HEK293 (cell line): ENCODE results near the gene CSRNP2.

Experiments used
- BCL11B ChIP-seq: fragments of 450-650 bp; formaldehyde crosslinking; IDR thresholded peaks from 2 replicates; pipeline ENCODE4 v1.5.1; 2016; ENCODE audit warnings: low read depth, missing biosample characterization, missing genetic modification characterization
- KLF1 ChIP-seq: fragments of 450-650 bp; formaldehyde crosslinking; IDR thresholded peaks from 2 replicates; pipeline ENCODE4 v1.5.1; 2016; ENCODE audit warnings: missing biosample characterization, missing genetic modification characterization
- KLF16 ChIP-seq: fragments of 450-650 bp; formaldehyde crosslinking; IDR thresholded peaks from 2 replicates; pipeline ENCODE4 v1.5.1; 2017; ENCODE audit warnings: missing biosample characterization, missing genetic modification characterization
- MYNN ChIP-seq: fragments of 450-650 bp; formaldehyde crosslinking; IDR thresholded peaks from 2 replicates; pipeline ENCODE4 v1.5.1; 2016; ENCODE audit warnings: missing biosample characterization, missing genetic modification characterization, borderline replicate concordance
- REPIN1 ChIP-seq: fragments of 450-650 bp; formaldehyde crosslinking; IDR thresholded peaks from 2 replicates; pipeline ENCODE4 v1.5.1; 2017; ENCODE audit warnings: missing biosample characterization, missing genetic modification characterization, low read depth
- ZBTB21 ChIP-seq: fragments of 450-650 bp; formaldehyde crosslinking; IDR thresholded peaks from 2 replicates; pipeline ENCODE4 v1.5.1; 2017; ENCODE audit warnings: missing biosample characterization, missing genetic modification characterization
- ZBTB26 ChIP-seq: fragments of 450-650 bp; formaldehyde crosslinking; optimal IDR thresholded peaks from 2 replicates; pipeline ENCODE3; 2016; ENCODE audit warnings: missing biosample characterization, mild to moderate bottlenecking, missing genetic modification characterization
- ZFP41 ChIP-seq: fragments of 450-650 bp; formaldehyde crosslinking; IDR thresholded peaks from 2 replicates; pipeline ENCODE4 v1.5.1; 2016; ENCODE audit warnings: missing biosample characterization, missing genetic modification characterization, borderline replicate concordance
- ZNF138 ChIP-seq: fragments of 450-650 bp; formaldehyde crosslinking; IDR thresholded peaks from 2 replicates; pipeline ENCODE4 v1.5.1; 2016; ENCODE audit warnings: missing biosample characterization, missing genetic modification characterization, borderline replicate concordance
- ZNF18 ChIP-seq: fragments of 450-650 bp; formaldehyde crosslinking; IDR thresholded peaks from 2 replicates; pipeline ENCODE4 v1.5.1; 2016; ENCODE audit warnings: missing biosample characterization, missing genetic modification characterization
- ZNF19 ChIP-seq: fragments of 450-650 bp; formaldehyde crosslinking; IDR thresholded peaks from 2 replicates; pipeline ENCODE4; 2016; ENCODE audit warnings: missing biosample characterization, missing genetic modification characterization, low read depth
- ZNF202 ChIP-seq: fragments of 450-650 bp; formaldehyde crosslinking; IDR thresholded peaks from 2 replicates; pipeline ENCODE4 v1.5.1; 2016; ENCODE audit warnings: missing biosample characterization, missing genetic modification characterization, borderline replicate concordance
- ZNF211 ChIP-seq: fragments of 450-650 bp; formaldehyde crosslinking; IDR thresholded peaks from 2 replicates; pipeline ENCODE4 v1.5.1; 2016; ENCODE audit warnings: low read depth, missing biosample characterization, missing genetic modification characterization
- ZNF362 ChIP-seq: fragments of 450-650 bp; formaldehyde crosslinking; IDR thresholded peaks from 2 replicates; pipeline ENCODE4 v1.5.1; 2016; ENCODE audit warnings: missing biosample characterization, missing genetic modification characterization
- ZNF426 ChIP-seq: fragments of 450-650 bp; formaldehyde crosslinking; IDR thresholded peaks from 2 replicates; pipeline ENCODE4 v1.5.1; 2017; ENCODE audit warnings: missing biosample characterization, missing genetic modification characterization, mild to moderate bottlenecking, inconsistent platforms, moderate library complexity
- ZNF518A ChIP-seq: fragments of 450-650 bp; formaldehyde crosslinking; conservative IDR thresholded peaks from 2 replicates; pipeline ENCODE4 v1.5.1; 2016; ENCODE audit warnings: low read depth, missing biosample characterization, missing genetic modification characterization
- ZNF610 ChIP-seq: fragments of 450-650 bp; formaldehyde crosslinking; IDR thresholded peaks from 2 replicates; pipeline ENCODE4 v1.5.1; 2016; ENCODE audit warnings: missing biosample characterization, missing genetic modification characterization, borderline replicate concordance
- ZNF626 ChIP-seq: fragments of 450-650 bp; sonication (Bioruptor Pico); formaldehyde crosslinking; IDR thresholded peaks from 2 replicates; pipeline ENCODE4 v1.5.1; 2018; ENCODE audit warnings: missing biosample characterization, missing genetic modification characterization, inconsistent platforms
- ZNF747 ChIP-seq: fragments of 450-650 bp; formaldehyde crosslinking; IDR thresholded peaks from 2 replicates; pipeline ENCODE4 v1.5.1; 2016; ENCODE audit warnings: missing biosample characterization, missing genetic modification characterization
- ZNF76 ChIP-seq: fragments of 450-650 bp; formaldehyde crosslinking; IDR thresholded peaks from 2 replicates; pipeline ENCODE4; 2016; ENCODE audit warnings: low read depth, missing biosample characterization, missing genetic modification characterization, borderline replicate concordance
- ZNF792 ChIP-seq: fragments of 450-650 bp; formaldehyde crosslinking; IDR thresholded peaks from 2 replicates; pipeline ENCODE4 v1.5.1; 2016; ENCODE audit warnings: missing biosample characterization, missing genetic modification characterization
- ZNF830 ChIP-seq: fragments of 450-650 bp; IDR thresholded peaks from 2 replicates; pipeline ENCODE4 v1.5.0; 2018; ENCODE audit warnings: missing biosample characterization, missing genetic modification characterization, low read depth, mild to moderate bottlenecking, moderate library complexity
- ZSCAN4 ChIP-seq: fragments of 450-650 bp; formaldehyde crosslinking; IDR thresholded peaks from 2 replicates; pipeline ENCODE4 v1.5.1; 2017; ENCODE audit warnings: missing biosample characterization, missing genetic modification characterization
- TF ChIP-seq, protein P1 (sequence below): fragments of 450-650 bp; IDR thresholded peaks from 2 replicates; pipeline ENCODE4 v1.5.1; 2018; ENCODE audit warnings: missing biosample characterization, mild to moderate bottlenecking, missing genetic modification characterization
- TF ChIP-seq, protein P2 (sequence below): fragments of 450-650 bp; formaldehyde crosslinking; IDR thresholded peaks from 2 replicates; pipeline ENCODE4 v1.5.1; 2016; ENCODE audit warnings: missing biosample characterization, missing genetic modification characterization

The CSRNP2 gene

GRCh38 chr12:51051787-51052186, 31.6 kb downstream of the CSRNP2 start (continued):
- TF ChIP-seq ZNF138 (no peak), ZSCAN4 (tag by site-specific recombination) (no peak), KLF16 (tag by site-specific recombination) (no peak), ZNF747 (tag by site-specific recombination) (no peak), ZNF610 (no peak), ZNF18 (tag by site-specific recombination) (no peak), KLF1 (no peak), BCL11B (tag by site-specific recombination) (no peak), MYNN (tag by site-specific recombination) (no peak), REPIN1 (tag by site-specific recombination) (no peak), ZNF76 (tag by site-specific recombination) (no peak), ZBTB21 (tag by site-specific recombination) (no peak), ZNF626 (tag by site-specific recombination) (no peak), ZNF426 (no peak), ZFP41 (tag by site-specific recombination) (no peak), ZNF362 (tag by site-specific recombination) (0 out of 2 replicates have a peak, but pooled peaks have one; percentile 42), ZNF830 (tag by site-specific recombination) (no peak), ZNF211 (tag by site-specific recombination) (no peak), ZBTB26 (tag by site-specific recombination) (no peak), ZNF202 (tag by site-specific recombination) (no peak), ZNF19 (no peak), ZNF518A (no peak), ZNF792 (tag by site-specific recombination) (no peak)
- TF ChIP-seq, protein P1, sequence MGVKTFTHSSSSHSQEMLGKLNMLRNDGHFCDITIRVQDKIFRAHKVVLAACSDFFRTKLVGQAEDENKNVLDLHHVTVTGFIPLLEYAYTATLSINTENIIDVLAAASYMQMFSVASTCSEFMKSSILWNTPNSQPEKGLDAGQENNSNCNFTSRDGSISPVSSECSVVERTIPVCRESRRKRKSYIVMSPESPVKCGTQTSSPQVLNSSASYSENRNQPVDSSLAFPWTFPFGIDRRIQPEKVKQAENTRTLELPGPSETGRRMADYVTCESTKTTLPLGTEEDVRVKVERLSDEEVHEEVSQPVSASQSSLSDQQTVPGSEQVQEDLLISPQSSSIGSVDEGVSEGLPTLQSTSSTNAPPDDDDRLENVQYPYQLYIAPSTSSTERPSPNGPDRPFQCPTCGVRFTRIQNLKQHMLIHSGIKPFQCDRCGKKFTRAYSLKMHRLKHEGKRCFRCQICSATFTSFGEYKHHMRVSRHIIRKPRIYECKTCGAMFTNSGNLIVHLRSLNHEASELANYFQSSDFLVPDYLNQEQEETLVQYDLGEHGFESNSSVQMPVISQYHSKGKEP (tag by site-specific recombination): no peak
- TF ChIP-seq, protein P2, sequence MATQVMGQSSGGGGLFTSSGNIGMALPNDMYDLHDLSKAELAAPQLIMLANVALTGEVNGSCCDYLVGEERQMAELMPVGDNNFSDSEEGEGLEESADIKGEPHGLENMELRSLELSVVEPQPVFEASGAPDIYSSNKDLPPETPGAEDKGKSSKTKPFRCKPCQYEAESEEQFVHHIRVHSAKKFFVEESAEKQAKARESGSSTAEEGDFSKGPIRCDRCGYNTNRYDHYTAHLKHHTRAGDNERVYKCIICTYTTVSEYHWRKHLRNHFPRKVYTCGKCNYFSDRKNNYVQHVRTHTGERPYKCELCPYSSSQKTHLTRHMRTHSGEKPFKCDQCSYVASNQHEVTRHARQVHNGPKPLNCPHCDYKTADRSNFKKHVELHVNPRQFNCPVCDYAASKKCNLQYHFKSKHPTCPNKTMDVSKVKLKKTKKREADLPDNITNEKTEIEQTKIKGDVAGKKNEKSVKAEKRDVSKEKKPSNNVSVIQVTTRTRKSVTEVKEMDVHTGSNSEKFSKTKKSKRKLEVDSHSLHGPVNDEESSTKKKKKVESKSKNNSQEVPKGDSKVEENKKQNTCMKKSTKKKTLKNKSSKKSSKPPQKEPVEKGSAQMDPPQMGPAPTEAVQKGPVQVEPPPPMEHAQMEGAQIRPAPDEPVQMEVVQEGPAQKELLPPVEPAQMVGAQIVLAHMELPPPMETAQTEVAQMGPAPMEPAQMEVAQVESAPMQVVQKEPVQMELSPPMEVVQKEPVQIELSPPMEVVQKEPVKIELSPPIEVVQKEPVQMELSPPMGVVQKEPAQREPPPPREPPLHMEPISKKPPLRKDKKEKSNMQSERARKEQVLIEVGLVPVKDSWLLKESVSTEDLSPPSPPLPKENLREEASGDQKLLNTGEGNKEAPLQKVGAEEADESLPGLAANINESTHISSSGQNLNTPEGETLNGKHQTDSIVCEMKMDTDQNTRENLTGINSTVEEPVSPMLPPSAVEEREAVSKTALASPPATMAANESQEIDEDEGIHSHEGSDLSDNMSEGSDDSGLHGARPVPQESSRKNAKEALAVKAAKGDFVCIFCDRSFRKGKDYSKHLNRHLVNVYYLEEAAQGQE: no peak
